ENCODE measurements around the gene PECR.

DNA sequence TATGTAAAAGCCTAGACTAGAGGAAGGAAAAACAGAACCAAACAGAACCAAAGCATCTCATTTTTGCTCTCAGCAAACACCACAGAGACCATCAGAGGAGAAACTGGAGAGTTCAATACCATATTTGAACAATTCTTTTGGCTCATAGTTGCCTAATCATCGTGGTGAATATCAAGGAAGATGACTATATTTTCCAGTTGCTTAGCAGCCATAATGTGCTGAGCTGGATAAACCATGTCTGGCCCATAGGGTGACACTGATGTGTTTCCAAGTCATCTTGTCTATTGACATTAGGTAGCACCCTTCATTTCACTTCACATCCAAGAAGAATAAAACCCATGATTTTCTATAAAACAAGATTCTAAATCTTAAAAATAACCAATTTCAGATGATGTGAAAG is 21.6 kb upstream of the PECR start:
- TF ChIP-seq, protein P1, sequence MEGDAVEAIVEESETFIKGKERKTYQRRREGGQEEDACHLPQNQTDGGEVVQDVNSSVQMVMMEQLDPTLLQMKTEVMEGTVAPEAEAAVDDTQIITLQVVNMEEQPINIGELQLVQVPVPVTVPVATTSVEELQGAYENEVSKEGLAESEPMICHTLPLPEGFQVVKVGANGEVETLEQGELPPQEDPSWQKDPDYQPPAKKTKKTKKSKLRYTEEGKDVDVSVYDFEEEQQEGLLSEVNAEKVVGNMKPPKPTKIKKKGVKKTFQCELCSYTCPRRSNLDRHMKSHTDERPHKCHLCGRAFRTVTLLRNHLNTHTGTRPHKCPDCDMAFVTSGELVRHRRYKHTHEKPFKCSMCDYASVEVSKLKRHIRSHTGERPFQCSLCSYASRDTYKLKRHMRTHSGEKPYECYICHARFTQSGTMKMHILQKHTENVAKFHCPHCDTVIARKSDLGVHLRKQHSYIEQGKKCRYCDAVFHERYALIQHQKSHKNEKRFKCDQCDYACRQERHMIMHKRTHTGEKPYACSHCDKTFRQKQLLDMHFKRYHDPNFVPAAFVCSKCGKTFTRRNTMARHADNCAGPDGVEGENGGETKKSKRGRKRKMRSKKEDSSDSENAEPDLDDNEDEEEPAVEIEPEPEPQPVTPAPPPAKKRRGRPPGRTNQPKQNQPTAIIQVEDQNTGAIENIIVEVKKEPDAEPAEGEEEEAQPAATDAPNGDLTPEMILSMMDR (IDR thresholded peaks at IDR 0.05) = no peak
- TF ChIP-seq POLR2A (IDR thresholded peaks at IDR 0.05) (no peak), POLR2AphosphoS5 (IDR thresholded peaks at IDR 0.05) (no peak)

Measured in suprapubic skin (tissue), 4 donors.